G401.6 (cell line): Measurements from ENCODE around the gene IPO11.

Experiments used
- FAIRE-seq: peaks from 2 replicates; lab custom pipeline; 2012; peaks lifted over from hg19 to GRCh38; lab: Jason Lieb, UNC

Gene IPO11

DNA sequence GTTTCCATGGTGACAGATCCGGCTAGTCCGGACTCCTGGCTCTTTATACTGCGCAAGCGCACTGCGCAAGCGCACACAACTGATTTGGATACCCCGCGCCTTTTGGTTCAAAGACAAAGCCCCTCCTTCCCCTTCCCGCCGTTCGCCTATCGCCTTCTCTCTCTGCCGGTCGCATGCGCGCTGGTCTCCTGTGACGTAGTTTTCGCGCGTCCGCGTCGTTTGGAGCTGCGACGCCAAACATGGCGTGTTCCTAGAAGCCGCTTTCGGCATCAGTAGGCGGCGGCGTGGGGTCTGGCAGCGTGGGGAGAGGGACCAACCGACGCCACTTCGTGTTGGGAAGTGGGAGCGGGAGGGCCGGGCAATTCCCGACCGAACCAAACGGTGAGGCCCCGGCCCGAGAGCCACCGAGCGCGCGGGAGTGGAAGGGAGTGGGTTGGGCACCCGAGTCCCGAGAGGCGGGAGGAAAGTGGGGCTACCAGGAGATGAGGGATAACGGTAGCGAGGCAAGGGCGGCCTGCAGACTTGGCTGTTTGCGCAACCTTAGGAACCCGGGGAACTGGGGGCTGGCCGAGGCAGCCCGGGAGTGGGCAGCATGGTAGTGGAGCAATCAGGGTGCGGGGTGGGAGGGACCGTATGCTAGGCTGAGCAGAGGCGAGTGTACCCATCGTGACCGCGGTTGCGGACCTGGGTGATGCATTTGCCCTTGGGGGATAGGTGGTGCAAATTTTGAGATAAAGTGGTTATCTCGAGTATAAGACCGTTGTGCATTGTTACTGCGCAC lies at the start of gene IPO11:
Gene IPO11, plus strand, starts transcription at position 215 of the 781 bp plus-strand sequence. CDS start 24,517 bp downstream, outside the sequence.
- FAIRE-seq = peak; percentile 99

- FAIRE-seq = peak; percentile 27
These were observed 43.5 kb upstream of the IPO11 start for GRCh38 chr5:62369039-62369438.

GRCh38 chr5:62371409-62371808 lies 41.2 kb upstream of the IPO11 start:
- peak; percentile 28 for FAIRE-seq

DNA sequence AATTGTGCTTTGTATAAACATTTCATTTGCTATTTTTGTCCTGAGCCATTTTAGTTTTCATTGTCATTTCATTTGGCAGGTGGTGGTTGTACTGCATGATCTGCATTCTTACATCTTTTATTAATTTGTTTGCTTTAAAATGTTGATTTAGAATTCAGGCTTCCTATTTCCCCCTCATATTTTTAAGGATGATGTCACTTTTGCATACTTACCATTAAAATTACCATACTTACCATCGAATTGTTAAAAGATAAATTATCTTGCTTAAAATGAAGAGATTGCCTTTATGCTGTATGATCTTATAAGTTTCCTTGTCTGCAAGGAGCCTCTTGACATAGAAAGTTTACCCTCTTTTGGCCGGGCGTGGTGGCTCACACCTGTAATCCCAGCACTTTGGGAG lies 40.0 kb upstream of the IPO11 start:
- FAIRE-seq = no peak

DNA sequence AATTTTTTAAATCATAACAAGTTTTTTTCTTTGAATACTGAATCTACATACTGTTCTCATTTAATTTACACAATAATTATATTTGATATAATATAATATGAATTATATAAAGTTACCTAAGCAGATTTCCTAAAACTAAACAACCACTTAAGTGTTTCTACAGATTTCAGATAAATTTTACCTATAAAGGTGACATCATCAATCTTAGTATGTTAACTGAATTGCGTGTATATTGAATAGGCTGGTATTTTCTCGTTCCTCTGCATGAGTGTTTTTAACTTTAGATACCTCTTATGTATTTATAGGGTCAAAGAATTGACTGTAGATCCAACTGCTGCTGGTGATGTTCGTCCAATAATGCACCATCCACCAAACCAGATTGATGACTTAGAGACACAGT lies 39.2 kb upstream of the IPO11 start:
- no peak for FAIRE-seq

GRCh38 chr5:62374090-62374489 lies 38.5 kb upstream of the IPO11 start:
- FAIRE-seq = no peak

DNA sequence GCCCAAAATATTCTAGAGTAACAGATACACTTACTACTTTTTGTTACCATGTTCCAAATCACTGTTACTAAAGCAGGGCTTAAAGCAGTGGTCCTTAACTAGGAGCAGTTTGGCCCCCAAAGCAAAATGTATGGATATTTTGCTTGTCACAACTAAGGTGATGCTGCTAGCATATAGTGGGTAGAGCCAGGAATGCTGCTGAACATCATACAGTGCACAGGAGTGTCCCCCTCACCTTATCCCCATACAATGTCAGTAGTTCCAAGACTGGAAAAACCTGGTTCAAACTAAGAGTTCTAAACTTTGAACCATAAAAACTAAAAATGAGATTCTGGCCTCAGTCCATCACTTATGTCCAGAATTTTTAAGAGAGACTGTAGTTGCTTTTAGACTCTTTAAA lies 36.9 kb upstream of the IPO11 start:
- FAIRE-seq = no peak

DNA sequence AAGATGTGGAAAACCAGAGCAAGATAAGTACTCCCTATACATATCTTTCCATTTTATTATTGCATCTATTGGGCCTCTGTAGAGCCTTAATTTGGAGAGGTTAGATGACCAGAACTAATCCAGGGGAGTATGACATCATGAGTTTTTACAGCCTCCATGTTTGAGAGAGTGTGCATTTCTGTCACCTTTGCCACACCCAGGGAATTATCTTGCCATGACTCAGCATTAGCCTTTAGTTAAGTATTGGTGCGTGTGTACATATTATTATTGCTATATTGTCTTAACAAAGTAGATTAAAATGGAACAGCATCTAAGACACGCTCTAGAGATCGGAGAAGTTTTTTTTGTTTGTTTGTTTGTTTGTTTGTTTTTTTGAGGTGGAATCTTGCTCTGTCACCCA lies 36.5 kb upstream of the IPO11 start:
- FAIRE-seq = no peak

DNA sequence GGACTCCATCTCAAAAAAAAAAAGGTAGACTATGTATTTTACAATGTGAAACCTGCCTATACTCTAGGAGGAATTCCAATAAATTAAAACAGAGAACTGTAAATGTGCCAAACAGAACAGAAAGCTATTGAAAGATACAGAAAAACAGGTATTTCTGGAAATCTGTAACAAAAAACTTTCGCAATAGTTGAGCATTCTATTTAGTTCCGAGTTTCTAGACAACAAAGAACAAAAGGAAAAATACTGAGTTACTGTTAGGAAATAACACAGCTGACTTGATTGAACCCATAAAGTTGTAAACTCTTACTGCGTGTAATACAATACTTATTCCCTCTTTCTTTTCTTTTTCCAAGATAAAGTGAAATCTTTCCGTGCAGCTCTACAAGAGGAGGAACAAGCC lies 27.4 kb upstream of the IPO11 start:
- no peak for FAIRE-seq

DNA sequence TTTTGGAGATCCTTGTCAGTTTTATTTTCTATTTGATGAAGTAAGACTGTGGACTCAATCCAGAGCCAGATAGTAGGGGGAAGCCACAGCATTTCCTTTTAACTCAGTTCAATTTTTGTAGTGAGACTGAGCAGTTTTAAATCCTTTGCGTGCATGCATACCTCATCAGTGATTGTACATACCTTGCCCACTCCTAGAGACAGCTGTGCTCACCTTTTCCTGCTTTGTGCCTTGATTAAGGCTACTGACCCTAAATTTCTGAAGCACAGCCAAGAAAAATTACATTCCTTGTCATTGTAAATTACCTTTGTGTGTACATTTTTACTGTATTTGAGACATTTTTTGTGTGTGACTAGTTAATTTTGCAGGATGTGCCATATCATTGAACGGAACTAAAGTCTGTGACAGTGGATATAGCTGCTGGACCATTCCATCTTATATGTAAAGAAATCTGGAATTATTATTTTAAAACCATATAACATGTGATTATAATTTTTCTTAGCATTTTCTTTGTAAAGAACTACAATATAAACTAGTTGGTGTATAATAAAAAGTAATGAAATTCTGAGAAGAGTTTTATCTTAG lies 26.7 kb upstream of the IPO11 start:
- FAIRE-seq = peak; percentile 25

- FAIRE-seq = no peak
These were observed 25.7 kb upstream of the IPO11 start for GRCh38 chr5:62386824-62387223.

DNA sequence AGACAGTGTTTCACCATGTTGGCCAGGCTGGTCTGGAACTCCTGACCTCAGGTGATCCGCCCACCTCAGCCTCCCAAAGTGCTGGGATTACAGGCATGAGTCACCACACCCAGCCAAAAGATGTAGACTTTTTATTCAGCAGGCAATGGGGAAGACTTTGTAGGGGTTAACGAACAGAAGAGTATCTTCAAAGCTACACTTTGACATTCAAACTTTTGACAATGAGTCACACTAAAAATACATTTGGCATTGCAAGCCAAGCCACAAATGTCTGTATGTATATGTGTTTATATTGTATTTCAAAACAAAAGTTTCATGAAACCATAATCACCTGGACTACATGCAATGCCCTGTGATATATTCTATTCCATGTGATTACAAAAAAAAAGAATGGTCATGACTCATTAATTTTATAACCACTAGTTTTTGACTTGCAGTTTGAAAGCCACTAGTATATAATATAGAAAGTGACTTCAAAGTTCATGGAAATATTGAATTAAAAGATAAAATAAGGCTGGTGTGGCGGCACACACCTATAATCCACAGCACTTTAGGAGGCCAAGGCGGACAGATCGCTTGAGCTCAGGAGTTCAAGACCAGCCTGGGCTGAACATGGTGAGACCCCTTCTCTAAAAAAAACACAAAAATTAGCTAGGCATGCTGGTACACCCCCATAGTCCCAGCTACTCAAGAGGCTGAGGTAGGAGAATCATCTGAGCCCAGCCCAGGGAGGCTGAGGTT lies 17.2 kb upstream of the IPO11 start:
- FAIRE-seq = no peak

DNA sequence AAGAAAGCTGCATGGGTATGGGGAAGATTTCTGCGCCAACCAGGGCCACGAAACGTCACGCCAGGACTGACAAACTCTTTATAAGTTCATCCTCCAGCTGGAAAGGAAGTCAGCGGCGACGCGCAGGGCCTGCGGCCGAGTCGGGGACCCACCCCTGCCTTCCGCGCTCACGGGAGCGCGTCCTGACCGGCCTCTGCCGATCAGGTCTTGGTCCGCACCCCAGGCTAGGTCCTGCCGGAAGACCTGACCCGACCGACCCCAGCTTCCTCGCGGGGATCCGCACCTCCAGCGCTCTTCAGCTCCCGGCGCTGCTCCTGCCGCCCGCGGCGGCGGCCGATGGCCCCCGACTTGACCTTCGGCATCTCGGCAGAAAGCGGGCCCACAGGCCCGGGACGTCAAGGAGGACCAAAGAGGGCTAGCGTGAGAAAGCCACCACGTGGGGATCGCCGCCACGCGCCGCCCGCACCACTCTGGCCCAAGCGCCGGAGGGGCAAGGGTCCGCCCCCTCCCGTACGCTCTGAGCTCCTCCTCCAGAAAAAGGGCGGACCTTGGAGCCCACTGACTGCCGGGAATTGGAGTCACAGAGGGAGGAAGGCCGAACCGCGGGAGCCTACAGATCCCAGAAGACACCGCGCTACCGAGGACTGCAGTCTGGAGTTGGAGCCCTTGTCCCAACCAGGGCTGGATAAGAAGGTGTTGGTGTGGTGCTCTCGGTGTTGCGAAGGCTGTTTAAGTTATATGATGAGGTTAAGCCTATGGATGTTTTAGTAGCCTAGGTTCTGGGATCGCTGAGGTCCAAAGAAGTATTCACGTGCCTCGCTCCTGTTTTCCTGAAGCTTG lies 8.9 kb upstream of the IPO11 start, which contains the start of gene DIMT1:
Gene DIMT1, minus strand, starts transcription at position 495 of the 840 bp plus-strand sequence. Its CDS starts 133 bp downstream, at position 362.
- FAIRE-seq = peak; percentile 97

- FAIRE-seq = no peak
These were observed 1.1 kb downstream of the IPO11 start for GRCh38 chr5:62413711-62414110.

- FAIRE-seq = no peak
These were observed 6.0 kb downstream of the IPO11 start for GRCh38 chr5:62418462-62419076.

- FAIRE-seq = no peak
These were observed 7.0 kb downstream of the IPO11 start for GRCh38 chr5:62419609-62420008.

- no peak for FAIRE-seq
These were observed 8.9 kb downstream of the IPO11 start for GRCh38 chr5:62421414-62421813.

GRCh38 chr5:62424763-62425162 lies 12.2 kb downstream of the IPO11 start:
- FAIRE-seq = no peak

DNA sequence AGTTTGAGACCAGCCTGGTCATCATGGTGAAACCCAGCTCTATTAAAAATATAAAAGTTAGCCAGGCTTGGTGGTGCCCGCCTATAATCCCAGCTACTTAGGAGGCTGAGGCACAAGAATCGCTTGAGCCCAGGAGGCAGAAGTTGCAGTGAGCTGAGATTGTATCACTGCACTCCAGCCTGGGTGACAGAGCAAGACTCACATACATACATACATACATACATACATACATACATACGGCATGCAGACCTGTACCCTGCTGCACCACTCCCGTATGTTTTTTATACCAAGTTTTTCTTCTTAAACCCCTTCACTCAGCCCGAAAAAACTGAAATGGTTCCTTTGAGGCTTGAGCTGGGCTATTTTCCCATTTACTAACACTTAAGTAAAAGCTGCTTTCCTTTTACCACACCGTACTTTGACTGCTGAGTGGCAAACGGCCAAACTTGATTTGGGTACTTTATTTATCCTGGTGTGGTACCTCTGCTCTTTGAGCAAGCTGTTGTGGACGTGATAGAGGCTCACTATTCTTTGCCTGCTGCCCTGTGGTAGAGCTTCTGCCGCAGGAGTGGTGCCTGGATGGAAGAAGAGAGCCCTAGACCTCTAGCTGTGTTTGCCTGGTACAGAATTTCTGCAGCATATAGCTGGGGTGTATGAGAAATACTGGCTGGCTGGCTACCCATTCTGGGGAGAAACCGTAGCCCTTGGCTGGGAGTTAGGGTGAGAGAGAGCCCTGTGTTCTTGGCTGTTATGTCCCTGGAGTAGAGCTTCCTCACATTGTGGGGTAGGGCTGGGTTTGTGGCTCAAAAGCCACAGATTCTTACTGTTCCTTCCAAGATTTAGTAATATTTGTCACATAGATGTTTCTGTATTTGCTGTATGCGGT lies 19.4 kb downstream of the IPO11 start:
- no peak for FAIRE-seq

- no peak for FAIRE-seq
These were observed 20.1 kb downstream of the IPO11 start for GRCh38 chr5:62432621-62433064.

DNA sequence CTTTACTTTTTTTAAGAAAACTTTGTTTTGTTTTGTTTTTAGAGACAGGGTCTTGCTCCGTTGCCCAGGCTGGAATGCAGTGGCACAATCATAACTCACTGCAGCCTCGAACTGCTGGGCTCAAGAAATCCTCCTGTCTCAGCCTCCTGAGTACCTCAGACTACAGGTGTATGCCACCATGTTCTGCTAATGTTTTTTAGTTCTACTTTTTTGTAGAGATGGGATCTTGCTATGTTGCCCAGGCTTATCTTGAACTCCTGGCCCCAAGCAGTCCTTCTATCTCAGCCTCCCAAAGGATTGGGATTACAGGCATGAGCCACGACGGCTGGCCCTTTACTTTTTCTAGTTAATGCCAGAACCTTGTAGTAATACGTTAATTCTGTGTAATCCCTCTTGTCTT lies 36.0 kb downstream of the IPO11 start:
- no peak for FAIRE-seq
